HL-60 (cell line): Measurements from ENCODE around the gene CFAP157.
A peak's percentile ranks its signal among the peaks of the same experiment; 100 is the strongest.

Experiments used
- CTCF ChIP-seq: IDR thresholded peaks from one replicate; pipeline ENCODE4 v1.5.1; 2011; ENCODE audit warnings: low read length, control low read depth, inconsistent platforms; ENCODE audit not compliant: insufficient read depth
- POLR2AphosphoS5 ChIP-seq: IDR thresholded peaks from 2 replicates; pipeline ENCODE4 v1.6.1; 2012; ENCODE audit warnings: low read depth
- REST ChIP-seq: IDR thresholded peaks from 2 replicates; pipeline ENCODE4 v1.6.1; 2012; ENCODE audit warnings: low read depth; ENCODE audit not compliant: insufficient replicate concordance
- SPI1 ChIP-seq: IDR thresholded peaks from 2 replicates; pipeline ENCODE4 v1.6.1; 2012; ENCODE audit warnings: low read depth, mild to moderate bottlenecking, borderline replicate concordance

DNA sequence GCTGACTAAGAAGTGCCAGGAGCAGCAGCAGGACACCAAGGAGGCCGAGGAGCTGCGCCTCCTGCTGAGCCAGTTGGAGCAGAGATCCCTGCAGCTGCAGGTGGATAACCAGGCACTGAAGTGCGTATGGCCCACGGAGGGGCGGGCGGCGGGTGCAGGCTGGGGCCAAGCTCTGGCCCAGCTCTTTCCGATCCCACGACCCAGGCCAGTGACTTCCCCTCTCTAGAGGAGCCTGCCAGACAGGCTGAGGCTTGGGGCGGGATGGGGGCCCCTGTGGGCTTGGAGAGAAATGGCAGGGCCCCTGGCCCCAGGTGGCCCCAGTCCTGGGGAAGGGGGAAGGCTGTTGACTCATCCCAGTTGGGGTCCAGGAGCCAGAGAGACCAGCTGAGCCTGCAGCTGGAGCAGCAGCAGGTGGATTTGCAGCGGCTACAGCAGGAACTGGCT, 5.1 kb downstream of the CFAP157 start:
- TF ChIP-seq CTCF = no peak
- no peak for TF ChIP-seq POLR2AphosphoS5
- TF ChIP-seq REST = no peak
- TF ChIP-seq SPI1 = peak; percentile 74
